A172 (cell line): Measurements from ENCODE around the gene PROM2. TPM values are rescaled to one million over a fixed set of nuclear protein-coding genes. Genes with fewer than 3 reads are reported as not detected.
"Not testable (repeated sequence)": the region's sequence is repeated elsewhere in the genome, so short reads cannot be mapped to it uniquely, and the experiment has no call there.

Experiments
- DNase-seq: peaks from one replicate; pipeline ENCODE4 v3.0.0-alpha.2; 2015; ENCODE audit warnings: low spot score
- total RNA-seq: library from RNA; depleted of rRNA; stranded (reverse); fragments of >200 nt; shearing (Covaris generic); gene quantifications from 2 replicates; pipeline ENCODE4 v1.2.3, GENCODE V29; 2014

Gene PROM2
- total RNA-seq, 1 experiment from 2014 or later: 0.31 TPM

- DNase-seq: no peak
Measured at GRCh38 chr2:95269036-95269680, 5.1 kb upstream of the PROM2 start.

GRCh38 chr2:95269745-95270144 is 4.5 kb upstream of the PROM2 start:
- DNase-seq: not testable (repeated sequence)

GRCh38 chr2:95270541-95271081 is 3.6 kb upstream of the PROM2 start:
- no peak for DNase-seq

- no peak for DNase-seq
Measured at GRCh38 chr2:95271381-95271971, 2.8 kb upstream of the PROM2 start.

- no peak for DNase-seq
Measured at GRCh38 chr2:95272299-95272751, 1.9 kb upstream of the PROM2 start.

GRCh38 chr2:95272781-95273180 is 1.5 kb upstream of the PROM2 start:
- DNase-seq: no peak

- no peak for DNase-seq
Measured at GRCh38 chr2:95273566-95274290, 521 bp upstream of the PROM2 start.

GRCh38 chr2:95275151-95275515 is 884 bp downstream of the PROM2 start:
- no peak for DNase-seq

- no peak for DNase-seq
Measured at GRCh38 chr2:95275601-95276243, 1.5 kb downstream of the PROM2 start.

GRCh38 chr2:95276244-95276887 is 2.1 kb downstream of the PROM2 start:
- DNase-seq: no peak

- no peak for DNase-seq
Measured at GRCh38 chr2:95276888-95277245, 2.6 kb downstream of the PROM2 start.

GRCh38 chr2:95277246-95277906 is 3.1 kb downstream of the PROM2 start:
- peak; percentile 44 for DNase-seq

- DNase-seq: peak; percentile 84
Measured at GRCh38 chr2:95278051-95278471, 3.8 kb downstream of the PROM2 start.

GRCh38 chr2:95278637-95279225 is 4.5 kb downstream of the PROM2 start:
- no peak for DNase-seq

- no peak for DNase-seq
Measured at GRCh38 chr2:95279435-95280035, 5.3 kb downstream of the PROM2 start.

GRCh38 chr2:95281071-95281470 is 6.8 kb downstream of the PROM2 start:
- no peak for DNase-seq

GRCh38 chr2:95281786-95282185 is 7.5 kb downstream of the PROM2 start:
- DNase-seq: no peak

- DNase-seq: no peak
Measured at GRCh38 chr2:95282458-95282857, 8.2 kb downstream of the PROM2 start.

- no peak for DNase-seq
Measured at GRCh38 chr2:95283562-95283961, 9.3 kb downstream of the PROM2 start.

GRCh38 chr2:95284886-95285541 is 10.8 kb downstream of the PROM2 start:
- no peak for DNase-seq
